NCI-H345 treated with DMSO at 0.1 percent for 48 hours (cell line): Measurements from ENCODE around the gene TPT1.
A peak's percentile ranks its signal among the peaks of the same experiment; 100 is the strongest.
"Not testable (repeated sequence)": the region's sequence is repeated elsewhere in the genome, so short reads cannot be mapped to it uniquely, and the experiment has no call there.

Source experiments
- DNase-seq: peaks from one replicate; lab custom pipeline; 2025; ENCODE audit not compliant: unreplicated experiment; lab: John Stamatoyannopoulos, UW

The TPT1 gene

DNA sequence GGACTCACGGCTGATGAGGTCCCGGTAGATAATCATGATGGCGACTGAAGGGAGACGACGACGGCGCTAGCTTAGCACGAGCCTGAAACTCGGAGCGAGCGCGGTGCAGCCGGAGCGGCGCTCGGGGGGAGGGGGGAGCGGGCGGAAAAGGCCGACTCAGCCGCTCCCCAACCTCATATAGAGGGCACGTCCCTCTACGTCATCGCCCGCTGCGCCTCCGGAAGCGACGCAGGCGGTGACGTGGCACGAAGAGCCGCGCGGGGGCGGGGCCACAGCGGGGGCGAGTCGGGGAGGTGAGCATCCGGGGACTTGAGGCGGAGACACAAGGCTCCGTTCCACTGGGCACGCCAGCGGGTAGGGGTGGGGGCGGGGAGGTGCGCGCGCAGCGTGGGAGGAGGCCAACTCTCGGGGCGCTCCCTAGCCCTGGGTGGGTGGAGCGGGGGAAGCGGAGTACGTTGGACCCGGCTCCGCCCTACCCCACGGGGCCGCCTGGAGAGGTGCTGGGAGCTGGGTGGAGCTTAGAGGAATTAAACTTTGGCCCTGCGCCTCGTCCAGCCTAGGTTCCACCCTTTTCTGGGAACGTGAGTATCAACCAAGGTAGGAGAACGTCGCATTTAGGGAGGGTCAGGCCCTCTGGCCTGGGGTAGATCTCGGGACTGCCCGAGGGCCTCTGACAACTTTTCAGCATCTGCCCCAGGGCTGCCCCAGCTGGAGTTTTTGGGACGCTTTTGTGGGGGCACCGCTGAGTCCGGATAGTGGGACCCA, at the start of gene TPT1:
Gene TPT1 (minus strand): TSS at position 150 of the 765 bp plus-strand sequence. CDS start 114 bp downstream, at position 36.
- DNase-seq: peak; percentile 69

DNA sequence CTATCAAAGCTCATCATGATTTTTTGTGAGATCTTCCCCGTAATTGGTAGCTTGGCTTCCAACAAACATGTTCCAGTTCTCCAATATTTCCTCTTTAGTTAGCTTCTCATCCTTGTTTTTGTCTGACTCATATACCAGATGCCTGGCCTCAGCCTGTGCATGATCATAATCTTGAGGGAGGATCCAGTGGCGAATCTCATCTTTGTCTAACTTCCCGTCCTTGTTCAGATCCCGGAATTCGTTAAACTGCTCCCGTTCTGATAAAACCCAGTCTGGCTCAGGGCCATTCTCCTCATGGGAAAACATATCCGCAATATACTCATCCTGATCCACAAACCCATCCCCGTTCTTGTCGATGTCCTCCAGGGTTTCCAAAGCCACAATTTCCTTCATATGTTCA, 49.4 kb upstream of the TPT1 start:
- not testable (repeated sequence) for DNase-seq

DNA sequence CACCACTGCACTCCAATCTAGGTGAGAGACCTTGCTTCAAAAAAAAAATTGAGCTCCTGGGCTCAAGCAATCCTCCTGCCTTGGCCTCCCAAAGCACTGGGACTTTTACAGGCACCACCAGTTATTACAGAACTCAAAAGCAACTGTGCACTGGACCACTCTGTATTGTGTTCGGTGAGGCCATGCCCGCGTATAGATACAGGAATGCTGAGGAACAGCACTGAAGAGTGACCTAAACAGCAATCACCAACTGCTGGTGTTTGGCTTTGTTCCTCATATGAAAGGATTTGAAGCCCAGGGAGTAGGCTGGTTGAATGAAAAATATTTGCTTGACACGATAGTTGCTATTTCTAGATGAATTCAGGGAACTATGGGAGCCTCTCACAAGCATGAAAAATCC, 47.7 kb upstream of the TPT1 start:
- DNase-seq: no peak

DNA sequence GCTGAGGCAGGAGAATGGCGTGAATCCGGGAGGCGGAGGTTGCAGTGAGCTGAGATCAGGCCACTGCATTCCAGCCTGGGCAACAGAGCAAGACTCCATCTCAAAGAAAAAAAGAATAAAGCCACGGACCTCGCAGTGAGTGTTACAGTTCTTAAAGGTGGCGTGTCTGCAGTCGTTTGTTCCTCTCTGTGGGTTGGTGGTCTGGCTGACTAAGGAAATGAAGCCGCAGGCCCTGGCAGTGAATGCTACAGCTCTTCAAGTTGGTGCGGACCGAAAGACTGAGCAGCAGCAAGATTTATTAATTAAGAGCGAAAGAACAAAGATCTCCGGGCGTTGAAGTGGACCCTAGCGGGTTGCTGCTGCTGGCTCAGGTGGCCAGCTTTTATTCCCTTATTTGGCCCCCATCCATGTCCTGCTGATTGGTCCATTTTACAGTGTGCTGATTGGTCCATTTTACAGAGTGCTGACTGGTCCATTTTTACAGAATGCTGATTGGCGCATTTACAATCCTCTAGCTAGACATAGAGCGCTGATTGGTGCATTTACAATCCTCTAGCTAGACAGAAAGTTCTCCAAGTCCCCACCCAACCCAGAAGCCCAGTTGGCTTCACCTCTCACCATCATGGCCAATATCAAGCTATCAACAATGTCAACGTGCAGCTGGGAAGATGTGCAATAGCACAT, 46.1 kb upstream of the TPT1 start:
- not testable (repeated sequence) for DNase-seq

DNA sequence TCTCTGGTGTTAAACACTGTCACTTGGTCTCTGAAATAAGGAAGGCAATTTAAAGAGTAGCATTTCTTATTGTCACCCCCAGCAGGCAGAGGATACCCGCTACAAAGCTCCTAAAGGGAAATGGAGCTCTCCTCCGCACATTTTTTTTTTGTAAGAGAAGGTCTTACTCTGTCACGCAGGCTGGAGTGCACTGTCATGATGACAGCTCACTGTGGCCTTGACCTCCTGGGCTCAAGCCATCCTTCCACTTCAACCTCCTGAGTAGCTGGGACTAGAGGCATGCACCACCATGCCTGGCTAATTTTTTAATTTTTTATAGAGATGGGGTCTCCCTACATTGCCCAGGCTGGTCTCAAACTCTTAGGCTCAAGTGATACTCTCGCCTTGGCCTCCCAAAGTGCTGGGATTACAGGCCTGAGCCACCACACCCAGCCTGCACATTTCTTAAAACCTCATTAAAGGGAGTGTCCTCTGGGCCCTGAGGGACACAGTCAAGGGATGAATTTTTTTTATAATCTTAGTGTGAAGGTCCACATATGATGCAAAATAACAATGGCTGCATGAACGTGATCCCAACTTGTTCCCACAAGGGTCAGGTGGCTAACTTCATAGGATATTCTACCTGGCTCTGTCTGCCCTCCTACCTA, 45.0 kb upstream of the TPT1 start:
- no peak for DNase-seq

DNA sequence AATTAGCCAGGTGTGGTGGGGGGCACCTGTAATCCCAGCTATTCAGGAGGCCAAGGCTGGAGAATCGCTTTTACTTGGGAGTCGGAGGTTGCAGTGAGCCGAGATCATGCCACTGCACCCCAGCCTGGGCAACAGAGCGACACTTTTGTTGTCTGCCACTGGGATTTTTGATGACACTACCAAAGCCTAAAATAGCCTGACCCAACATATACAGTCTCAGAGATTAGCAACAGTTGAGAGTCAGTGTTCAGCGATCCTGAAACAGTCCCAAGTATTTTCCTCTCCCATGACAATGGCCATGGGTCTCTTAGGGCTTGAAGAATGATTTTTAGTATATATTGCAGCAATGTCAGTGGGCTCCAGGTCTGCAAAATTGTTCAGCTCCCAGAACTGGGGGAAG, 44.3 kb upstream of the TPT1 start:
- no peak for DNase-seq

DNA sequence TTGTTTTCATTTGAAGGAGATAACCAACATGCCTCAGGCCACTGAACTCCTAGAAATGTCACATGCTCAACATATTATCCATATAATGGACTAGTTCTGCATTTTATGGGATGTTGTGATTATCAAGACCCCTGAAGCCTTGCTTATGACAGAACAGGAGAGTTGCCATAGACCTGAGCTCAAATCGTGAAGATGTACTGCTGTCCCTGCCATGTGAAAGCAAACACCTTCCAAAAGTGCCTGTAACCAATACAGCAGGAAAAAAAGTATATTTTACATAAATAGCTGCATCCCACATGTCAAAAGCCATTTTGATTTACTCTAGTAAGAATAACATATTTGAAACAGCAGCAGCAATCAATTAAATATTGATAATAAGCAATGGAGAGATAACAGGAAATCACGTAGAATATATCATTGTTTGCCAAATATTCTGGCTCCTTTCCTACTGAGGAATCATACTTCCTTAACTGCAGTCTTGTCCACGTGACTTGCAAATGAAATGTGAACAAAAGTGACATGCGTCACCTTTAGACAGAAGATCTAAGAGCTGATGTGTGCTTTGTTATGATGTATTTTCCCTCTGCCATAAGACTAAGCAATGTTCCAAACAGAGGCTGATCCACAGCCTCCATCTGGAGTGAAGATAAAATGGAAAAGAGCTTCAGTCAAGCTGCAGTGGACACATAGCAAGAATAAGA, 43.6 kb upstream of the TPT1 start:
- DNase-seq: no peak

DNA sequence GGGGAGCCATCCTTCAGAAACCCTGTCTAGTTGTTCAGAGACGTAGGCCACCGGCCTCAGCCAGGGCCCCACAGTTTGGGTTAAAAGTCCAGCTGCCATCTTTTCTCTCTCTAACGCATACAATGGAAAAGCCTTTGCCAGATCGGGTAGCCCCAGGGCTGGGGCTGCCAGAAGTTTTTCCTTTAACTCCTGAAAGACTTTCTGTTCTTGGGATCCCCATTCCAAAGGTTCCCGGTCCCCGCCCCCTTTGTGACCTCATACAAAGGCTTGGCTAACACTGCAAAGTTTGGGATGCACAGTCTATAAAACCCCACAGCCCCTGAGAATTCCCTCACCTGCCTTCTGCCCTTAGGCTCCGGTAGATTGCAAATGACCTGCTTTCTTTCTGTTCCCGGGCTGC, 41.8 kb upstream of the TPT1 start:
- not testable (repeated sequence) for DNase-seq

DNA sequence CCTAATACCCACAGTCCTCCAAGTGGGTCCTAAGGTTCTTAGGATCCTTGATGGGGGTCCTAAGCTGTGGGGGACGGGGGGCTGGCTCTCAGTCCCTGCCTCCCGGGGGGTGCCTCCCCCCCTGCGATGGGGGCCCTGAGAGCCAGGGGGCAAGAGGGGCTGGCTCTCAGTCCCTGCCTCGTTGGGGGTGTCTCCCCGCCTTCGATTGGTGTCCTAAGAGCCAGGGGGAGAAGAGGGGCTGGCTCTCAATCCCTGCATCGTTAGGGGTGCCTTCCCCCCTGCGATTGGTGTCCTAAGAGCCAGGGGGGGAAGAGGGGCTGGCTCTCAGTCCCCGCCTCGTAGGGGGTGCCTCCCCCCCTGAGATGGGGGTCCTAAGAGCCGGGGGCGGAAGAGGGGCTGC, 40.2 kb upstream of the TPT1 start:
- no peak for DNase-seq

DNA sequence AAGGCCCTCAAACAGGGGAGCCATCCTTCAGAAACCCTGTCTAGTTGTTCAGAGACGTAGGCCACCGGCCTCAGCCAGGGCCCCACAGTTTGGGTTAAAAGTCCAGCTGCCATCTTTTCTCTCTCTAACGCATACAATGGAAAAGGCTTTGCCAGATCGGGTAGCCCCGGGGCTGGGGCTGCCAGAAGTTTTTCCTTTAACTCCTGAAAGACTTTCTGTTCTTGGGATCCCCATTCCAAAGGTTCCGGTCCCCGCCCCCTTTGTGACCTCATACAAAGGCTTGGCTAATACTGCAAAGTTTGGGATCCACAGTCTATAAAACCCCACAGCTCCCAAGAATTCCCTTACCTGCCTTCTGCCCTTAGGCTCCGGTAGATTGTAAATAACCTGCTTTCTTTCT, 39.7 kb upstream of the TPT1 start:
- DNase-seq: not testable (repeated sequence)

DNA sequence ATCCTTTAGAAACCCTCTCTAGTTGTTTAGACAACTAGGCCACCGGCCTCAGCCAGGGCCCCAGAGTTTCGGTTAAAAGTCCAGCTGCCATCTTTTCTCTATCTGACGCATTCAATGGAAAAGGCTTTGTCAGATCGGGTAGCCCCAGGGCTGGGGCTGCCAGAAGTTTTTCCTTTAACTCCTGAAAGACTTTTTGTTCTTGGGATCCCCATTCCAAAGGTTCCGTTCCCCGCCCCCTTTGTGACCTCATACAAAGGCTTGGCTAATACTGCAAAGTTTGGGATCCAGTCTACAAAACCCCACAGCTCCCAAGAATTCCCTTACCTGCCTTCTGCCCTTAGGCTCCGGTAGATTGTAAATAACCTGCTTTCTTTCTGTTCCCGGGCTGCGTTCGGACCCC, 38.5 kb upstream of the TPT1 start:
- DNase-seq: not testable (repeated sequence)

DNA sequence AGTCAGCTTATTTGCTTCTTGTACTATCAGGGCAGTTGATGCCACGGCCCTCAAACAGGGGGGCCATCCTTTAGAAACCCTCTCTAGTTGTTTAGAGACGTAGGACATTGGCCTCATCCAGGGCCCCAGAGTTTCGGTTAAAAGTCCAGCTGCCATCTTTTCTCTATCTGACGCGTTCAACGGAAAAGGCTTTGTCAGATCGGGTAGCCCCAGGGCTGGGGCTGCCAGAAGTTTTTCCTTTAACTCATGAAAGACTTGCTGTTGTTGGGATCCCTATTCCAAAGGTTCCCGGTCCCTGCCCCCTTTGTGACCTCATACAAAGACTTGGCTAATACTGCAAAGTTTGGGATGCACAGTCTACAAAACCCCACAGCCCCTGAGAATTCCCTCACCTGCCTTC, 37.8 kb upstream of the TPT1 start:
- not testable (repeated sequence) for DNase-seq

DNA sequence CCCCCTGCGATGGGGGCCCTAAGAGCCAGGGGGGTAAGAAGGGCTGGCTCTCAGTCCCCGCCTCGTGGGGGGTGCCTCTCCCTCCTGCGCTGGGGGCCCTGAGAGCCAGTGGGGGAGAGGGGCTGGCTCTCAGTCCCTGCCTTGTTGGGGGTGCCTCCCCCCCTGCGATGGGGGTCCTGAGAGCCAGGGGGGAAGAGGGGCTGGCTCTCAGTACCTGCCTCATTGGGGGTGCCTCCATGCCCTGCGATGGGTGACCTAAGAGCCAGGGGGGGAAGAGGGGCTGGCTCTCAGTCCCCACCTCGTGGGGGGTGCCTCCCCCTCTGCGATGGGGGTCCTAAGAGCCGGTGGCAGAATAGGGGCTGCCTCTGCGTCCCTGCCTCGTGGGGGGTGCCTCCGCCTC, 36.3 kb upstream of the TPT1 start:
- DNase-seq: not testable (repeated sequence)

DNA sequence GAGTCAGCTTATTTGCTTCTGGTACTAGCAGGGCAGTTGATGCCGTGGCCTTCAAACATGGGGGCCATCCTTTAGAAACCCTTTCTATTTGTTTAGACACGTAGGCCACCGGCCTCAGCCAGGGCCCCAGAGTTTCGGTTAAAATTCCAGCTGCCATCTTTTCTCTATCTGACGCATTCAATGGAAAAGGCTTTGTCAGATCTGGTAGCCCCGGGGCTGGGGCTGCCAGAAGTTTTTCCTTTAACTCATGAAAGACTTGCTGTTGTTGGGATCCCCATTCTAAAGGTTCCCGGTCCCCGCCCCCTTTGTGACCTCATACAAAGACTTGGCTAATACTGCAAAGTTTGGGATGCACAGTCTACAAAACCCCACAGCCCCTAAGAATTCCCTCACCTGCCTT, 35.7 kb upstream of the TPT1 start:
- not testable (repeated sequence) for DNase-seq

DNA sequence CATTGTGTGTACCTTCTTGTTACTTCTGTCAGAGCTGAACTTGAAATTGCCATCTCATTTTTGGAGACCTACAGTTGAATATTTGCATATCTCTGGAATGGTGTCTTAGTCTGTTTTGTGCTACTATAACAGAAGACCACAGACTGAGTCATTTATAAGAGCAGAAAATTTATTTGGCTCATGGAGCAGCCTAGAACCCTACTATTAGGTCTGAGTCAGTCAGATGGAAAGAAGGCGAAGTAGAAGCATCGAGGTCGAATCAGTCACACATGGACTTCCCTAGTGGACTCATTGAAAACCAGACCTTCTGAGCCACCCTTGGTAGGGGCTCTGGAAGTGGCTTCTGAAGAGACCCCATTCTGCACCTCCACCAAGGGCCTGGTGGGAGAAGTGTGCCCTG, 33.9 kb upstream of the TPT1 start:
- no peak for DNase-seq

DNA sequence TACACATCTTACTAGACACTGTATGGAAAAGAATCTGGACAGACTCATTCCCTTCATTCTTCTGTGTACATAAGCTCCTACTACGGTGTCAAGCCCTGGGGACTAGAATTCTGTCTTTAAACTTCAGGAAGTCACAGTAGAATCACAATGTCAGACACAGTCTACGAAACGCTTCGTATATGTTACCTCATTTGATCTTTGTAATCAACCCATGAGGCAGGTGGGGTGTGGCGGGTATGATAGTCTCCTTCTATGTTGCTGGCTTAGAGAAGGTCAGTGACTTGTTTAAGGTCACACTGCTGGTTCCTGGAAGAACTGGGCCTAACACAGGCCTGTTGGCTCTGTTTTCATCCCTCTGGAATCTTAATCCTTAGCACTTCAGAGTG, 32.2 kb upstream of the TPT1 start:
- no peak for DNase-seq

DNA sequence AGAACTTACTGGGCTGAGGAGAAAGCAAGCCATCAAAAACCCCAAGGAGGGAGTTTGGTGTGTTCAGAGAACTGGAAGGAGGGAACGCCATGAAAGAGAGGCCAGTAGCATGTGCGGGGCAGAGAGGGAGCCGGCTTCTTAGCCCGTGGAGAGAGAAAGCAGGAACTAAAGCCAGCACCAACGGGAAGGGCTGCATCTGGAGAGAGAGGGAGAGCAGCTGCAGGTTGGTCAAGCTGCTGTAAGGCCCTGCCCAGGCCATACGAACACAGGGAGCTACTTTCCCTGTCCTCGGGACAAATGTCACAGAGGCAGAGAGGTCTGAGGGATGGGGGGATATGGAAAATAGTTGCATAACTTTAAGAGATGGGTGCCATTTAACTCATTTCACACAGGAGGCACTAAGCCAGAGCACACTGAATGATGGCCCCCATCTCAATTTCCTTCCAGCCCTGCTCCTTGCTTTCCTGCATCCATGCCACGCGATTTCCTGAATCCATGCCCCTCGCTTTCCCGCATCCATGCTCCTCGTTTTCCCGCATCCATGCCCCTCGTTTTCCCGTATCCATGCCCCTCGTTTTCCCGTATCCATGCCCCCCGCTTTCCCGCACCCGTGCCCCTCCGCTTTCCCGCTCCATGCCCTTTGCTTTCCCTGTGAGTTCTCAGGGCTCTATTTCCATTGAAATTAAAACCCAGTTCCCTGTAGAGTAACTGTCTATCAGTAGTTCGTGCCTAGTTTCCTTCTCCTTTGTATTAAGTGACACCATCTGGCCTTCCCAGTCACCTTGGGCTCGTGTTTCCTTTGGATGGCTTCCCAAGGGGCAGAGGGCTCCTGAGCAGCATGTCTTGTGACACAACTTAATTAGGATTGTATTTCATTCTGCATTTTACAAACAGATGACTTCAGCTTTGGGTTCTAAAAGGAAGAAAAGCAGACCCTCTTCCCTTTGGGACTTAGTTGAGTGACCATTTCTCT, 31.5 kb upstream of the TPT1 start:
- DNase-seq: no peak

DNA sequence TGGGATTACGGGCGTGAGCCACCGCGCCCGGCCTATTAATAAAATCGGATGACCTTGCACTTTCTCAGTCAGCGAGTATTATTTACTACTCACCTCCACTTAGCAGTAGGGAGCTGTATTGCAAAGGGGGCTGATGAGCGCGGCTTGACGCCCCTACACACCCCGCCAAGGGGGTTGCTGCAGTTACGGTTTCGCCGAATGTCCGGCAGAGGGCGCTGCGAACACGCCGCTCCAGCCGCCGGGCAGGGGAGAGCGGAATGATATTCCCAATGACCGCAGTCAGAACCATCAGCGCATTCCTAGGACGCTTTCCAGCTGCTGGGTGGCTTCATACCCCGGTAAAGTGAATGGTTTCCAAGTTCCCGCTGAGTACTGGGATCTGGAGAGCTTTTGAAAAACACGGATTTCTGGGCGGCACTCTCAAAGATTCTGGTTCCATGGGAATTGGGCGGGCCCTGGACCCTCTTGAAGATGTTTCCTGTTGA, 30.0 kb upstream of the TPT1 start:
- DNase-seq: no peak

DNA sequence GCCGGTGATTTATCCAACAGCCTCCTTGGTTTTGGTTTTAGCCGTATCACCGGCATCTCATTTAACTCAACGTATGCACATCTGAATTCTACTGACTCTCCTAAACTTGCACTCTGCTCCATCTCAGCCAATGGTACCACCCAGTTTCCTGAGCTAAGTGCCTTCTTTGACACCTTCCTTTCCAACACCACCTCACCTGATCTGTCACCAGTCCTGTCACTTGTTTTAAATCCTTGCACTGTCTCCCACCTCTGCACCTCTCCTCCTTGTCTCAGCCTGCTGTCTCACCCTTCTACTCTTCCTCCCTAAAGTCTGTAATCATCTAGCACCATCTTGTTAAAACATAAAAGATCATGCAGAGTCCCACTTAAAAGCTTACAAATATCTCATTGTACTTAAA, 28.1 kb upstream of the TPT1 start:
- DNase-seq: no peak

DNA sequence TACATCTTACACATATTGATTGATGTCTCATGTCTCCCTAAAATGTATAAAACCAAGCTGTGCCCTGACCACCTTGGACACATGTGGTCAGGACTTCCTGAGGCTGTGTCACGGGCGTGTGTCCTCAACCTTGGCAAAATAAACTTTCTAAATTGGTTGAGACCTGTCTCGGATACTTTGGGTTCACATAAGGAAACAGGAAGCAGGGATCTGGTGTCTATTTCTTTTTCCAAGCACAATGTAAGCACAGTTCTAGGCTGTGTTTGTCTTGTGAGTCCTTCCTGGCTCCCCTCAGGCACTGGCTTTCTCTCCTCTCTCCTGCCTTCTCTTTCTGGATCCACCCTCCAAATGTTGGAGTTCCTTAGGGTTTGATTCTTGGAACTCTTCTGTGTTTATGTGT, 27.6 kb upstream of the TPT1 start:
- no peak for DNase-seq
